OCI-LY3 (cell line): ENCODE results near the gene ATP8A2.

Source experiments
- H2AFZ ChIP-seq: fragments of 200-600, 300-600 bp; shearing (Covaris generic); 2 replicates; pipeline ENCODE4 v1.6.0; 2014; ENCODE audit warnings: antibody characterized with exemption, low read depth, low read length
- H3K27ac ChIP-seq: fragments of 200-600, 300-600 bp; sonication (generic); 2 replicates; pipeline ENCODE4 v1.5.1; 2014; ENCODE audit warnings: mild to moderate bottlenecking, low read length, moderate library complexity, mixed read lengths
- H3K27me3 ChIP-seq: fragments of 200-600, 300-600 bp; sonication (generic); 2 replicates; pipeline ENCODE4 v1.6.1; 2014; ENCODE audit warnings: low read depth, low read length, mixed read lengths
- H3K36me3 ChIP-seq: fragments of 200-600, 300-600 bp; sonication (generic); replicated peaks from 2 replicates; pipeline ENCODE3; 2014; ENCODE audit warnings: low read depth, low read length, mixed read lengths
- H3K4me1 ChIP-seq: fragments of 300-600, 200-600 bp; sonication (generic); 2 replicates; pipeline ENCODE4 v1.6.1; 2014; ENCODE audit warnings: low read length, mixed read lengths
- H3K4me2 ChIP-seq: fragments of 200-600, 300-600 bp; sonication (generic); 2 replicates; pipeline ENCODE4 v1.6.1; 2014; ENCODE audit warnings: low read length, mixed read lengths
- H3K4me3 ChIP-seq: fragments of 300-600, 200-600 bp; sonication (generic); 2 replicates; pipeline ENCODE4 v1.5.1; 2014; ENCODE audit warnings: antibody characterized with exemption, mild to moderate bottlenecking, low read length, moderate library complexity
- H3K79me2 ChIP-seq: fragments of 300-600, 200-600 bp; shearing (Covaris generic); 2 replicates; pipeline ENCODE4 v1.6.1; 2014; ENCODE audit warnings: mild to moderate bottlenecking, low read length, mixed read lengths
- H3K9ac ChIP-seq: fragments of 300-600, 200-600 bp; shearing (Covaris generic); 2 replicates; pipeline ENCODE4 v1.6.0; 2014; ENCODE audit warnings: mild to moderate bottlenecking, low read length, moderate library complexity
- H3K9me3 ChIP-seq: fragments of 200-600, 300-600 bp; shearing (Covaris generic); 2 replicates; pipeline ENCODE4 v1.6.1; 2014; ENCODE audit warnings: low read length, mixed read lengths; ENCODE audit not compliant: insufficient read depth
- H4K20me1 ChIP-seq: fragments of 200-600, 300-600 bp; sonication (generic); 2 replicates; pipeline ENCODE4 v1.6.1; 2016; ENCODE audit warnings: low read length, mixed read lengths; ENCODE audit not compliant: insufficient read depth
- CTCF ChIP-seq: fragments of 200-600, 300-600 bp; sonication (generic); IDR thresholded peaks from 2 replicates; pipeline ENCODE4 v1.5.1; 2014; ENCODE audit warnings: antibody characterized with exemption, low read length, low read depth
- EZH2phosphoT487 ChIP-seq: fragments of 200-600 bp; shearing (Covaris generic); IDR thresholded peaks from 2 replicates; pipeline ENCODE4 v1.6.1; 2018; ENCODE audit warnings: antibody characterized with exemption, mixed run types, low read depth

Gene ATP8A2

DNA sequence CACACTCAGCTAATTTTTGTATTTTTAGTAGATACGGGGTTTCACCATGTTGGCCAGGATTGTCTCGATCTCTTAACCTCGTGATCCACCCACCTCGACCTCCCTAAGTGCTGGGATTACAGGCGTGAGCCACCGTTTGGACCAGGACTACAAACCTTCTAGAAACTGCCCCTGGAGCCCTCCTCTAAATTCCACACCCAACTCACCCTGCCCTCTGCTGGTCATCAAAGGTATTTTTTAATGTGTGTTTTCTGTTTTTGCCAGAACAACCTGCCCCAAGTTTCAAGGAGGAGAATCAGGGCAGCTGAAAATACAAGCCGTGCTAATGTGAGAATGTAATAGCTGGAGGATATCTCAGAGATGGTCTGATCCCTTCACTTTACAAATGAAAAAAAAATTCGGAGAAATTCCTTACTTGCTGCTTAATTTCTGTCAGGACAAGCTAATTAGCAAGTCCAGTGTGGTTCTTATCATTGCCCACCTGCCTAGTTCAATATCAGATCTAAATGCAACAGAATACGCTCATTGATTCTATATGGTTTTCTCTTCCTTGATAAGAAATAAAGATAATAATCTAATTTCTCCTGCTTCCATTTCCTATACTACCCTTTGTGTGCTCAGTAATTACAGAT lies 4.1 kb downstream of the ATP8A2 start:
- Histone ChIP-seq H2AFZ (peak overlapping the region; percentile 43; the same call in 1 of the 2 replicates), H3K9ac (no peak overlapping the region), H3K36me3 (no peaks in the 10 kb centered on the region), H3K79me2 (no peaks in the 10 kb centered on the region), H3K4me3 (peak overlapping the region; percentile 50), H3K27me3 (peaks cover 3% of the 10 kb centered on the region; the same call in 1 of the 2 replicates), H3K4me2 (peak overlapping the region; percentile 49), H3K27ac (no peak overlapping the region), H3K9me3 (no peaks in the 10 kb centered on the region), H3K4me1 (0 out of 2 replicates have a peak, but pooled peaks cover 6% of the 10 kb centered on the region), H4K20me1 (no peaks in the 10 kb centered on the region)
- TF ChIP-seq EZH2phosphoT487 (no peak), CTCF (peak; percentile 71)

- Histone ChIP-seq H2AFZ (no peak overlapping the region), H3K4me2 (no peak overlapping the region), H3K79me2 (no peaks in the 10 kb centered on the region), H3K27me3 (peaks cover 6% of the 10 kb centered on the region; the same call in 1 of the 2 replicates), H3K4me3 (no peak overlapping the region), H4K20me1 (no peaks in the 10 kb centered on the region), H3K27ac (no peak overlapping the region), H3K36me3 (no peaks in the 10 kb centered on the region), H3K4me1 (0 out of 2 replicates have a peak, but pooled peaks cover 6% of the 10 kb centered on the region), H3K9ac (no peak overlapping the region), H3K9me3 (no peaks in the 10 kb centered on the region)
- TF ChIP-seq CTCF = no peak
- TF ChIP-seq EZH2phosphoT487 = no peak
These were observed 5.6 kb downstream of the ATP8A2 start for GRCh38 chr13:25377244-25377962.

GRCh38 chr13:25378528-25378927 lies 6.8 kb downstream of the ATP8A2 start:
- Histone ChIP-seq H3K9ac (no peak overlapping the region), H3K4me1 (0 out of 2 replicates have a peak, but pooled peaks cover 6% of the 10 kb centered on the region), H3K27ac (no peak overlapping the region), H3K4me3 (no peak overlapping the region), H3K79me2 (no peaks in the 10 kb centered on the region), H3K36me3 (no peaks in the 10 kb centered on the region), H4K20me1 (no peaks in the 10 kb centered on the region), H3K9me3 (no peaks in the 10 kb centered on the region), H3K4me2 (no peak overlapping the region), H3K27me3 (peaks cover 6% of the 10 kb centered on the region; the same call in 1 of the 2 replicates), H2AFZ (no peak overlapping the region)
- TF ChIP-seq EZH2phosphoT487 (no peak), CTCF (no peak)

- Histone ChIP-seq H3K27me3 (peaks cover 8% of the 10 kb centered on the region), H2AFZ (no peak overlapping the region), H3K4me2 (no peak overlapping the region), H3K27ac (no peak overlapping the region), H3K4me1 (0 out of 2 replicates have a peak, but pooled peaks cover 6% of the 10 kb centered on the region), H3K9me3 (no peaks in the 10 kb centered on the region), H3K4me3 (no peak overlapping the region), H3K36me3 (no peaks in the 10 kb centered on the region), H4K20me1 (no peaks in the 10 kb centered on the region), H3K9ac (no peak overlapping the region), H3K79me2 (no peaks in the 10 kb centered on the region)
- no peak for TF ChIP-seq CTCF
- no peak for TF ChIP-seq EZH2phosphoT487
These were observed 7.2 kb downstream of the ATP8A2 start for GRCh38 chr13:25379011-25379410.
